HepG2 (cell line): Measurements from ENCODE around the gene IQCK. TPM values are rescaled to one million over a fixed set of nuclear protein-coding genes. Genes with fewer than 3 reads are reported as not detected.

ENCODE experiments used
- ATAC-seq: fragments of 200-7000 bp; cut with Tn5 transposase; 3 replicates; pipeline ENCODE4 v1.9.1; 2020; ENCODE audit warnings: mild to moderate bottlenecking, moderate library complexity
- BruUV-seq: library from RNA; stranded (reverse); fragments of 400-500 nt; replicated peaks from 2 replicates; lab custom pipeline; 2021; lab: Mats Ljungman, UMichigan
- CTCF ChIA-PET: fragments of 300-600 bp; formaldehyde crosslinking; extraction: SDS; loops from one replicate; lab custom pipeline; 2021; ENCODE audit warnings: low total read pairs, inconsistent platforms, low intra/inter-chr PET ratio; lab: Yijun Ruan, JAX
- POLR2A ChIA-PET: fragments of 350-600 bp; sonication (Branson Sonifier 250); formaldehyde crosslinking; loops from one replicate; lab custom pipeline; 2020; ENCODE audit warnings: antibody characterized with exemption, inconsistent platforms; lab: Yijun Ruan, JAX
- DNase-seq: peaks from one replicate; pipeline ENCODE4 v3.0.0-alpha.2; 2015; ENCODE audit warnings: low spot score
- FAIRE-seq: peaks from 3 replicates; lab custom pipeline; 2011; peaks lifted over from hg19 to GRCh38; lab: Jason Lieb, UNC
- H2AFZ ChIP-seq: one replicate; pipeline ENCODE4 v1.6.1; 2011; ENCODE audit warnings: low read length, inconsistent platforms
- H3K27ac ChIP-seq: fragments of 300-600 bp; 3 replicates; pipeline ENCODE4 v1.8.0; 2011; ENCODE audit warnings: mixed run types, mild to moderate bottlenecking, mixed read lengths, low read length, inconsistent platforms; ENCODE audit not compliant: insufficient read depth; ENCODE audit errors: extremely low read length
- H3K27me3 ChIP-seq, 2 experiments: fragments of 200-600 bp in 1 of 2; 2 replicates in 1 of 2; 3 replicates in 1 of 2; pipeline versions ENCODE4 v1.6.0 to v1.8.0; 2011; ENCODE audit warnings: low read length in 2 of 2, mild to moderate bottlenecking in 2 of 2, moderate library complexity in 2 of 2, inconsistent platforms in 1 of 2; ENCODE audit not compliant: insufficient read depth in 2 of 2, control insufficient read depth in 1 of 2
- H3K36me3 ChIP-seq, 2 experiments: fragments of 200-600 bp in 1 of 2; replicated peaks in 1 of 2; 2 replicates in 1 of 2; 3 replicates in 1 of 2; pipeline versions ENCODE4 v1.5.1 to v1.8.0; 2011; ENCODE audit warnings: low read length in 2 of 2, inconsistent platforms in 1 of 2; ENCODE audit not compliant: insufficient read depth in 2 of 2, control insufficient read depth in 1 of 2
- H3K4me1 ChIP-seq: 2 replicates; pipeline ENCODE4 v1.5.1; 2012; ENCODE audit warnings: low read length, inconsistent platforms; ENCODE audit not compliant: insufficient read depth
- H3K4me2 ChIP-seq: 2 replicates; pipeline ENCODE4 v1.6.0; 2011; ENCODE audit warnings: low read depth, low read length, inconsistent platforms
- H3K4me3 ChIP-seq, 3 experiments: fragments of 200-600 bp in 1 of 3; sonication (generic), shearing (Covaris generic) in 1 of 3; replicated peaks in 1 of 3; 2 replicates each; pipeline ENCODE4 v1.5.1; 2011 to 2016; ENCODE audit warnings: low read length in 3 of 3, inconsistent platforms in 2 of 3, low read depth in 2 of 3, mild to moderate bottlenecking in 2 of 3, control low read depth in 1 of 3, mixed read lengths in 1 of 3; ENCODE audit not compliant: insufficient read depth in 1 of 3
- H3K79me2 ChIP-seq: one replicate; pipeline ENCODE4 v1.6.1; 2011; ENCODE audit warnings: low read length, inconsistent platforms; ENCODE audit not compliant: insufficient read depth
- H3K9ac ChIP-seq: 2 replicates; pipeline ENCODE4 v1.6.0; 2011; ENCODE audit warnings: mild to moderate bottlenecking, low read depth, low read length, inconsistent platforms; ENCODE audit not compliant: insufficient read depth
- H3K9me3 ChIP-seq: 2 replicates; pipeline ENCODE4 v1.5.1; 2012; ENCODE audit warnings: mild to moderate bottlenecking, low read length
- H4K20me1 ChIP-seq: 2 replicates; pipeline ENCODE4 v1.6.0; 2011; ENCODE audit warnings: inconsistent platforms, mild to moderate bottlenecking, low read length, moderate library complexity; ENCODE audit not compliant: insufficient read depth
- ARNT ChIP-seq: fragments of 450-650 bp; IDR thresholded peaks from 2 replicates; pipeline ENCODE4 v1.6.1; 2017
- CENPX ChIP-seq: sonication (generic); formaldehyde crosslinking; IDR thresholded peaks from 2 replicates; pipeline ENCODE4 v1.9.0; 2021; ENCODE audit warnings: mild to moderate bottlenecking, missing genetic modification reagents, moderate library complexity
- DBP ChIP-seq: sonication (generic); formaldehyde crosslinking; IDR thresholded peaks from 2 replicates; pipeline ENCODE4 v1.4.0; 2020; ENCODE audit warnings: missing genetic modification reagents; ENCODE audit errors: not compliant biosample characterization
- GFI1 ChIP-seq: sonication (generic); formaldehyde crosslinking; IDR thresholded peaks from 2 replicates; pipeline ENCODE4 v1.5.0; 2020; ENCODE audit warnings: missing genetic modification reagents, mild to moderate bottlenecking, borderline replicate concordance
- IRF1 ChIP-seq: sonication (generic); formaldehyde crosslinking; IDR thresholded peaks from 2 replicates; pipeline ENCODE4 v1.4.0; 2020; ENCODE audit warnings: low read depth, mild to moderate bottlenecking, missing genetic modification reagents
- KLF9 ChIP-seq: IDR thresholded peaks from 2 replicates; pipeline ENCODE4 v1.6.1; 2016; ENCODE audit warnings: low read depth
- NFYC ChIP-seq: IDR thresholded peaks from 2 replicates; pipeline ENCODE4 v1.6.1; 2016; ENCODE audit warnings: missing genetic modification reagents, missing compliant biosample characterization
- PAF1 ChIP-seq: IDR thresholded peaks from 2 replicates; pipeline ENCODE4 v1.6.1; 2016; ENCODE audit warnings: missing genetic modification reagents, missing compliant biosample characterization
- TEAD2 ChIP-seq: sonication (generic); formaldehyde crosslinking; IDR thresholded peaks from 2 replicates; pipeline ENCODE4 v1.9.0; 2021; ENCODE audit warnings: missing genetic modification reagents
- ZBTB42 ChIP-seq: sonication (generic); formaldehyde crosslinking; IDR thresholded peaks from 2 replicates; pipeline ENCODE4 v1.5.0; 2020; ENCODE audit warnings: mild to moderate bottlenecking, missing genetic modification reagents
- ZNF619 ChIP-seq: sonication (generic); formaldehyde crosslinking; IDR thresholded peaks from 2 replicates; pipeline ENCODE4 v1.4.0; 2020; ENCODE audit warnings: mild to moderate bottlenecking, missing genetic modification reagents
- WGBS: methylation state at CpG from one replicate; pipeline ENCODE4 v1.1.6; 2017; ENCODE audit warnings: low lambda C conversion rate; 5-methylcytosine and 5-hydroxymethylcytosine counted together
- in situ Hi-C: cut with HindIII; loops from 2 replicates; pipeline ENCODE4 v1.10.0; 2017; ENCODE audit warnings: low pct_unique_long_range_greater_than_20kb; ENCODE audit not compliant: extremely low pct_ligation_motif_present
- intact Hi-C: fragments of 100-400 bp; cut with micrococcal nuclease; formaldehyde crosslinking; loops from one replicate; pipeline ENCODE4 v1.10.0; 2022; ENCODE audit not compliant: unreplicated experiment
- polyA plus RNA-seq, 8 experiments: library from polyadenylated mRNA; depleted of rRNA in 3 of 8; stranded (reverse) in 7 of 8; unstranded in 1 of 8; fragments of >200 nt; fragmentation: Illumina TruSeq in 4 of 8; extraction: Trizol in 4 of 8; gene quantifications; 2 replicates each; pipeline versions ENCODE4 v1.2.1 to v1.2.3, GENCODE V29; 2011 to 2016; ENCODE audit warnings: low read depth in 4 of 8, missing spikeins in 1 of 8, mixed read lengths in 1 of 8; ENCODE audit not compliant: insufficient read depth in 1 of 8
- total RNA-seq, 5 experiments: library from RNA; depleted of rRNA; stranded (reverse); fragments of >200 nt; fragmentation: Illumina TruSeq; extraction: Trizol; gene quantifications; 2 replicates each; pipeline ENCODE4 v1.2.3, GENCODE V29; 2016; ENCODE audit warnings: low read depth in 1 of 5
- TF ChIP-seq, protein P1 (sequence below): sonication (generic); formaldehyde crosslinking; IDR thresholded peaks from 2 replicates; pipeline ENCODE4 v1.4.0; 2020; ENCODE audit warnings: missing genetic modification reagents

Gene IQCK
- total and polyA plus RNA-seq, 2 of the 13 experiments (the other 11 are each of a cell fraction or from before 2014, with no cell fraction given) = 5.1 to 7.3 TPM

- 88% methylated on average over 1 of the region's 1 CpG for WGBS
- Histone ChIP-seq H3K4me3 (no peak overlapping the region), H3K79me2 (no peaks in the 10 kb centered on the region), H3K9me3 (no peaks in the 10 kb centered on the region), H3K4me1 (peaks cover 53% of the 10 kb centered on the region), H4K20me1 (no peaks in the 10 kb centered on the region), H3K27me3 (no peaks in the 10 kb centered on the region), H3K9ac (no peak overlapping the region), H3K36me3 (no peaks in the 10 kb centered on the region), H3K27ac (no peak overlapping the region), H2AFZ (no peak overlapping the region), H3K4me2 (no peak overlapping the region)
- in situ Hi-C loops = no loop called here
- no peak for TF ChIP-seq IRF1
- TF ChIP-seq, protein P1, sequence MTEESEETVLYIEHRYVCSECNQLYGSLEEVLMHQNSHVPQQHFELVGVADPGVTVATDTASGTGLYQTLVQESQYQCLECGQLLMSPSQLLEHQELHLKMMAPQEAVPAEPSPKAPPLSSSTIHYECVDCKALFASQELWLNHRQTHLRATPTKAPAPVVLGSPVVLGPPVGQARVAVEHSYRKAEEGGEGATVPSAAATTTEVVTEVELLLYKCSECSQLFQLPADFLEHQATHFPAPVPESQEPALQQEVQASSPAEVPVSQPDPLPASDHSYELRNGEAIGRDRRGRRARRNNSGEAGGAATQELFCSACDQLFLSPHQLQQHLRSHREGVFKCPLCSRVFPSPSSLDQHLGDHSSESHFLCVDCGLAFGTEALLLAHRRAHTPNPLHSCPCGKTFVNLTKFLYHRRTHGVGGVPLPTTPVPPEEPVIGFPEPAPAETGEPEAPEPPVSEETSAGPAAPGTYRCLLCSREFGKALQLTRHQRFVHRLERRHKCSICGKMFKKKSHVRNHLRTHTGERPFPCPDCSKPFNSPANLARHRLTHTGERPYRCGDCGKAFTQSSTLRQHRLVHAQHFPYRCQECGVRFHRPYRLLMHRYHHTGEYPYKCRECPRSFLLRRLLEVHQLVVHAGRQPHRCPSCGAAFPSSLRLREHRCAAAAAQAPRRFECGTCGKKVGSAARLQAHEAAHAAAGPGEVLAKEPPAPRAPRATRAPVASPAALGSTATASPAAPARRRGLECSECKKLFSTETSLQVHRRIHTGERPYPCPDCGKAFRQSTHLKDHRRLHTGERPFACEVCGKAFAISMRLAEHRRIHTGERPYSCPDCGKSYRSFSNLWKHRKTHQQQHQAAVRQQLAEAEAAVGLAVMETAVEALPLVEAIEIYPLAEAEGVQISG (CRISPR knock-in tag) = no peak
- TF ChIP-seq ARNT = no peak
- no peak for TF ChIP-seq DBP (CRISPR knock-in tag)
- no peak for TF ChIP-seq CENPX (CRISPR knock-in tag)
- TF ChIP-seq ZNF619 (CRISPR knock-in tag) = no peak
- no peak for TF ChIP-seq NFYC
- TF ChIP-seq ZBTB42 (CRISPR knock-in tag) = no peak
- TF ChIP-seq GFI1 (CRISPR knock-in tag) = no peak
- TF ChIP-seq KLF9 = no peak
- no peak for TF ChIP-seq PAF1 (CRISPR knock-in tag)
- TF ChIP-seq TEAD2 (CRISPR knock-in tag) = no peak
- no TSS peak for BruUV-seq
- DNase-seq = no peak
- ChIA-PET CTCF (no interaction called here), POLR2A (no interaction called here)
- no peak for ATAC-seq
- FAIRE-seq = no peak
- intact Hi-C loops = loop anchor here (5.0 kb wide), 1 partner anchor 37 kb away; the partner anchor contains the start of genes IQCK and KNOP1
Measured at GRCh38 chr16:19754644-19755036, 36.6 kb downstream of the IQCK start.
